Amygdala (tissue), 56 donors: ENCODE data around the gene KDF1.
"Not testable (repeated sequence)": the region's sequence is repeated elsewhere in the genome, so short reads cannot be mapped to it uniquely, and the experiment has no call there.

Source experiments
- DNase-seq, 56 donors: peaks; one replicate each; lab custom pipeline; 2025; lab: John Stamatoyannopoulos, UW

The KDF1 gene

GRCh38 chr1:26994787-26995517 lies 34.7 kb upstream of the KDF1 start:
- DNase-seq, result no peak

GRCh38 chr1:26994020-26994786 lies 33.9 kb upstream of the KDF1 start:
- DNase-seq, result peak in 2 of 56 donors; percentile 21 to 37

GRCh38 chr1:26993237-26994019 lies 33.2 kb upstream of the KDF1 start, which contains the start of gene TRNP1:
Gene TRNP1, plus strand, starts transcription at chr1:26993692. Its CDS starts 95 bp downstream, at chr1:26993787.
- peak in 49 of 56 donors; percentile 5 to 86 (median 50) for DNase-seq

- peak in 4 of 56 donors; percentile 15 to 49 (median 20) for DNase-seq
Measured at GRCh38 chr1:26991310-26992116, 31.2 kb upstream of the KDF1 start.

- DNase-seq, result not testable (repeated sequence)
Measured at GRCh38 chr1:26989403-26990109, 29.3 kb upstream of the KDF1 start.

- no peak for DNase-seq
Measured at GRCh38 chr1:26986658-26987057, 26.4 kb upstream of the KDF1 start.

- no peak for DNase-seq
Measured at GRCh38 chr1:26984291-26984690, 24.0 kb upstream of the KDF1 start.

- no peak for DNase-seq
Measured at GRCh38 chr1:26983863-26984262, 23.6 kb upstream of the KDF1 start.

- no peak for DNase-seq
Measured at GRCh38 chr1:26981146-26981846, 21.0 kb upstream of the KDF1 start.

- no peak for DNase-seq
Measured at GRCh38 chr1:26978901-26979300, 18.6 kb upstream of the KDF1 start.

- no peak for DNase-seq
Measured at GRCh38 chr1:26976621-26977510, 16.6 kb upstream of the KDF1 start.

- no peak for DNase-seq
Measured at GRCh38 chr1:26972821-26973220, 12.6 kb upstream of the KDF1 start.

GRCh38 chr1:26972390-26972789 lies 12.1 kb upstream of the KDF1 start:
- DNase-seq, result no peak

- no peak for DNase-seq
Measured at GRCh38 chr1:26971590-26971989, 11.3 kb upstream of the KDF1 start.

GRCh38 chr1:26970810-26971209 lies 10.5 kb upstream of the KDF1 start:
- DNase-seq, result no peak

- DNase-seq, result no peak
Measured at GRCh38 chr1:26965628-26966027, 5.4 kb upstream of the KDF1 start.

- DNase-seq, result no peak
Measured at GRCh38 chr1:26965213-26965612, 4.9 kb upstream of the KDF1 start.

- DNase-seq, result no peak
Measured at GRCh38 chr1:26961826-26962225, 1.6 kb upstream of the KDF1 start.
